Measurements from ENCODE around the gene CCR1.
"Not testable (repeated sequence)": the region's sequence is repeated elsewhere in the genome, so short reads cannot be mapped to it uniquely, and the experiment has no call there.

Gene CCR1

DNA sequence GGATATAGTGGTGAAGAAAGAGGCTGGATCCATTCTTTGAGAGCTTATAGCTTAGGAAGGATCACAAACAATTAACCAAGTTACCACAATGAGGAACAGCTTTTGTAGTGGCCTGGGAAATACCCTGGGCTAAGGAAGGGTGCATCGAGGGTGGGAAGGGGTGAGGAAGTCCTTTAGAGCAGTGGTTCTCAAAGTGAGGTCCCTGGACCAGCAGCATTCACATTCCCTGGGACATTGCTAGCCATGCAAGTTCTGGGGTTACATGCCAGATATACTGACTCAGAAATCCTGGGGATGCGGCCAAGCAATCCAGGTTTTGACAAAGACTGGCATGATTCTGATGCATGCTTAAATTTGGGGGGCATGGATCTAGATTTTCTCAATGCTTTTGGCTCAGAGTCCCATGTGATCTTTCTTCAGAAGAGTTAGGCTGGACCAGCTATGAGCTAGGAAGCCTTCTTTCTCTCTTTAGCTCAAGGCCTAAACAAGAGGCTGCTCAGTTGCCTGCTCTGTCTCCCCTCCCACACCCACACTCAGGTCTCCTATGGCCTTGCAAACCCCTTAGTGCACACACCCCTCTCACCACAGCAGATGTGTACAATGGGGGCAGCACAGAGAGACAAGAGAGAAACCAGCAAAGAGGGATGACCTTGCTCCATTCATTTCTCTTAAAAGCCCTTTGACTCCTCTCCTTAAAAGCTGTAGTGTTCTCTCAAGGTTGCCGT, 1.8 kb upstream of the CCR1 start:
- Mint-ChIP-seq H3K4me3 (no peak overlapping the region), H3K4me1 (peaks cover 4% of the 10 kb centered on the region), H3K27me3 (ENCODE audit: low read depth, poor library complexity) (no peaks in the 10 kb centered on the region), H3K27ac (no peak overlapping the region), H3K9me3 (no peaks in the 10 kb centered on the region), H3K36me3 (ENCODE audit: low read depth) (no peaks in the 10 kb centered on the region)
- DNase-seq: no peak
- TF ChIP-seq CTCF (IDR thresholded peaks at IDR 0.05): no peak

GRCh38 chr3:46209053-46209452, 940 bp upstream of the CCR1 start:
- Mint-ChIP-seq H3K4me3 (no peak overlapping the region), H3K9me3 (no peaks in the 10 kb centered on the region), H3K27ac (no peak overlapping the region), H3K4me1 (peaks cover 4% of the 10 kb centered on the region), H3K36me3 (ENCODE audit: low read depth) (no peaks in the 10 kb centered on the region), H3K27me3 (ENCODE audit: low read depth, poor library complexity) (no peaks in the 10 kb centered on the region)
- DNase-seq: no peak
- no peak for TF ChIP-seq CTCF (IDR thresholded peaks at IDR 0.05)

DNA sequence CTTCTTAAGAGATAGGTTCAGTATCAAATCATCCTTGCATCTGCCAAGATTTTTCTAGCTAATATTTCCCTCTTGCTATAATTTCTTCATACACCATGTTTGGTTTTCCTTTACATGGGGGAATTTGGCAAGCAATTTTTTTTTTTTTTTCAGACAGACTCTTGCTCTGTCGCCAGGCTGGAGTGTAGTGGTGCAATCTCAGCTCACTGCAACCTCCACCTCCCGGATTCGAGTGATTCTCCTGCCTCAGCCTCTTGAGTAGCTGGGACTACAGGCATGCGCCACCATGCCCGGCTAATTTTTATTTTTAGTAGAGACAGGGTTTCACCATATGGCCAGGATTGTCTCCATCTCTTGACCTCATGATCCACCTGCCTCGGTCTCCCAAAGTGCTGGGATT, 599 bp downstream of the CCR1 start:
- H3K9me3 Mint-ChIP-seq; H3K36me3 Mint-ChIP-seq (ENCODE audit: low read depth); H3K27ac Mint-ChIP-seq; H3K4me3 Mint-ChIP-seq; H3K27me3 Mint-ChIP-seq (ENCODE audit: low read depth, poor library complexity); H3K4me1 Mint-ChIP-seq; DNase-seq: not testable (repeated sequence)

GRCh38 chr3:46206282-46207015, 1.7 kb downstream of the CCR1 start:
- Mint-ChIP-seq H3K4me1 (peaks cover 4% of the 10 kb centered on the region), H3K27ac (no peak overlapping the region), H3K27me3 (ENCODE audit: low read depth, poor library complexity) (no peaks in the 10 kb centered on the region), H3K4me3 (no peak overlapping the region), H3K36me3 (ENCODE audit: low read depth) (no peaks in the 10 kb centered on the region), H3K9me3 (no peaks in the 10 kb centered on the region)
- TF ChIP-seq CTCF (IDR thresholded peaks at IDR 0.05): no peak
- no peak for DNase-seq

DNA sequence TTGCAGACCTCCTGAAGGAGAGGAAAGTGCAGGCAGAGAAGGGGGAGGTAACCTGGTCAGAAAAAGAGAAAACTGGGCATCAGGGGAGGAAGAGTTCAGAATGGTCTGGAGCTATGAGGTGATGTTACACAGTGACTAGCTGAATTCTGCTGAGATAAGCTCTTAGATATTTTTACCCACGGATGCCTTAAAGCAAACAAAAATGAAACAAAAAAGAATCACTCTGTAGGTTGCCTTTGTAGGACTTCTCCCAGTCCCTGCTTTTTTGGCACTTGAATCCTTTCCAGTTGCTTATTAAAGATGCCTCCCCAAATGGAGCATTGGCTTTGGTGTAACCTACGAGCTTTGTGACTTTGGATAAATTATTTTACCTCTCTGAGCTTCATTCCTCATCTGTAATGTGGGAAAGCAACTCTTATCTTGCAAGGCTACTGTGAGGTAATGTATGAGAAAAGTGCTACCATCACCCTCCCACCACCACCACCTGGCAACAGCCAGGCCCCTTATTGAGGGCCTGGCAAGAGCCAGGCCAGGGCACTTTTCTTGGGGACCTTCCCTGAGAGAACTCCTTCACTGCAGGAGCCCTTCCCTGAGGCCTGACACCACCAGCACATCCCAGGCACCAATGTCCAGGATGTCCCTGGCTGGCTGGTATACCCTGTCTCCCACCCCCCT, 2.7 kb downstream of the CCR1 start:
- no peaks in the 10 kb centered on the region for H3K27me3 Mint-ChIP-seq (ENCODE audit: low read depth, poor library complexity)
- no peak for TF ChIP-seq CTCF (IDR thresholded peaks at IDR 0.05)
- H3K36me3 Mint-ChIP-seq (ENCODE audit: low read depth): no peaks in the 10 kb centered on the region
- DNase-seq: no peak
- H3K4me3 Mint-ChIP-seq: no peak overlapping the region
- H3K27ac Mint-ChIP-seq: no peak overlapping the region
- no peaks in the 10 kb centered on the region for H3K9me3 Mint-ChIP-seq
- H3K4me1 Mint-ChIP-seq: peaks cover 4% of the 10 kb centered on the region

GRCh38 chr3:46203681-46204080, 4.4 kb downstream of the CCR1 start:
- TF ChIP-seq CTCF (IDR thresholded peaks at IDR 0.05): no peak
- Mint-ChIP-seq H3K36me3 (ENCODE audit: low read depth) (no peaks in the 10 kb centered on the region), H3K4me1 (peaks cover 4% of the 10 kb centered on the region), H3K27me3 (ENCODE audit: low read depth, poor library complexity) (no peaks in the 10 kb centered on the region), H3K4me3 (no peak overlapping the region), H3K9me3 (no peaks in the 10 kb centered on the region), H3K27ac (no peak overlapping the region)
- DNase-seq: no peak

Data from nephron progenitor cell (in vitro differentiated cells).